Epidermal melanocyte (primary cell): Measurements from ENCODE around the gene TSPAN17.

Source experiments
- DNase-seq: peaks from one replicate; pipeline ENCODE4 v3.0.0; 2011; ENCODE audit warnings: low spot score; ENCODE audit not compliant: insufficient read length

Gene TSPAN17

GRCh38 chr5:176620333-176620981 lies 26.8 kb upstream of the TSPAN17 start:
- no peak for DNase-seq

- no peak for DNase-seq
Observed at GRCh38 chr5:176621661-176622079, 25.6 kb upstream of the TSPAN17 start.

- DNase-seq, result no peak
Observed at GRCh38 chr5:176624142-176624541, 23.1 kb upstream of the TSPAN17 start.

- peak; percentile 91 for DNase-seq
Observed at GRCh38 chr5:176624938-176625337, 22.3 kb upstream of the TSPAN17 start.

GRCh38 chr5:176625512-176625911 lies 21.8 kb upstream of the TSPAN17 start:
- no peak for DNase-seq

- no peak for DNase-seq
Observed at GRCh38 chr5:176625966-176626875, 21.1 kb upstream of the TSPAN17 start.

- no peak for DNase-seq
Observed at GRCh38 chr5:176626876-176627236, 20.4 kb upstream of the TSPAN17 start.

- no peak for DNase-seq
Observed at GRCh38 chr5:176627582-176627981, 19.7 kb upstream of the TSPAN17 start.

- no peak for DNase-seq
Observed at GRCh38 chr5:176628406-176629228, 18.7 kb upstream of the TSPAN17 start.

GRCh38 chr5:176629317-176629852 lies 17.9 kb upstream of the TSPAN17 start:
- no peak for DNase-seq

- no peak for DNase-seq
Observed at GRCh38 chr5:176629853-176630680, 17.2 kb upstream of the TSPAN17 start, which contains the start of the genes EIF4E1B and SNCB. Gene EIF4E1B (plus strand): TSS chr5:176630675. CDS start chr5:176642788, 12,113 bp downstream. Gene SNCB (minus strand): TSS chr5:176630534. CDS start chr5:176629654, 880 bp downstream.

- no peak for DNase-seq
Observed at GRCh38 chr5:176630681-176631222, 16.5 kb upstream of the TSPAN17 start.

GRCh38 chr5:176631383-176632200 lies 15.7 kb upstream of the TSPAN17 start:
- no peak for DNase-seq

GRCh38 chr5:176632745-176633144 lies 14.5 kb upstream of the TSPAN17 start:
- no peak for DNase-seq

GRCh38 chr5:176633598-176633997 lies 13.7 kb upstream of the TSPAN17 start:
- no peak for DNase-seq

GRCh38 chr5:176636426-176636825 lies 10.9 kb upstream of the TSPAN17 start:
- DNase-seq, result peak; percentile 60

- DNase-seq, result no peak
Observed at GRCh38 chr5:176637556-176637955, 9.7 kb upstream of the TSPAN17 start.

- no peak for DNase-seq
Observed at GRCh38 chr5:176638437-176638836, 8.8 kb upstream of the TSPAN17 start.

- DNase-seq, result no peak
Observed at GRCh38 chr5:176639208-176639607, 8.1 kb upstream of the TSPAN17 start.
